ENCODE results near the gene POFUT2.
A peak's percentile ranks its signal among the peaks of the same experiment; 100 is the strongest.

Gene POFUT2

GRCh38 chr21:45282283-45283034 lies 5.2 kb downstream of the POFUT2 start:
- DNase-seq = no peak

GRCh38 chr21:45281411-45282282 lies 6.0 kb downstream of the POFUT2 start:
- peak in 2 of 14 donors; percentile 12 to 50 for DNase-seq

GRCh38 chr21:45280969-45281368 lies 6.7 kb downstream of the POFUT2 start:
- no peak for DNase-seq

DNA sequence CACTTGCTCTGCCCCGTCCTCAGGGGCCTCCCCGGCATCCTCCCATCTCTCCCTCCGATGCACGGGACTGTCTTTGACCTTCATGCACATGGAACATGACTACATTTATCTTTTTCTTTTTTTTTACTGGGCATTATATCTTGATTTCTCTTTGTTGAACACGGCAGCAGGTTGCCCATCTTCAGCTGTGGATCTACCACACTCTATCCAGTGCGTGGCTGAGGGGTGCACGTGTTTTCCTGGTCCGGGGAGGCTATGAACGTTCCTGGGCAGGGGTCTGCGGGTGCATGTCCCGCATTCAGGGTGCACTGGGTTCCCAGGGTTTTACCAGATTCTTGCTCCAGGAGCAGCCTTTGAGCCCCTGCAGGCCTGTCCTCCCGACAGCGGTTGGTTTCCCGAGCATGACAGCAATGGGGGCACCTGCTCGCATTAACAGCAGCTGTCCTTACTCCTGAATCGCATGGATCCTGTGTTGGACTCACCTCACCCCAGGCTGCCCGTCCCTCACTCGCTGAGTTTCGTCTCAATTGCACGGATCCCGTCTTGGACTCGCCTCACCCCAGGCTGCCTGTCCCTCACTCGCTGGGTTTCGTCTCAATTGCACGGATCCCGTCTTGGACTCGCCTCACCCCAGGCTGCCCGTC lies 7.4 kb downstream of the POFUT2 start:
- no peak for DNase-seq

DNA sequence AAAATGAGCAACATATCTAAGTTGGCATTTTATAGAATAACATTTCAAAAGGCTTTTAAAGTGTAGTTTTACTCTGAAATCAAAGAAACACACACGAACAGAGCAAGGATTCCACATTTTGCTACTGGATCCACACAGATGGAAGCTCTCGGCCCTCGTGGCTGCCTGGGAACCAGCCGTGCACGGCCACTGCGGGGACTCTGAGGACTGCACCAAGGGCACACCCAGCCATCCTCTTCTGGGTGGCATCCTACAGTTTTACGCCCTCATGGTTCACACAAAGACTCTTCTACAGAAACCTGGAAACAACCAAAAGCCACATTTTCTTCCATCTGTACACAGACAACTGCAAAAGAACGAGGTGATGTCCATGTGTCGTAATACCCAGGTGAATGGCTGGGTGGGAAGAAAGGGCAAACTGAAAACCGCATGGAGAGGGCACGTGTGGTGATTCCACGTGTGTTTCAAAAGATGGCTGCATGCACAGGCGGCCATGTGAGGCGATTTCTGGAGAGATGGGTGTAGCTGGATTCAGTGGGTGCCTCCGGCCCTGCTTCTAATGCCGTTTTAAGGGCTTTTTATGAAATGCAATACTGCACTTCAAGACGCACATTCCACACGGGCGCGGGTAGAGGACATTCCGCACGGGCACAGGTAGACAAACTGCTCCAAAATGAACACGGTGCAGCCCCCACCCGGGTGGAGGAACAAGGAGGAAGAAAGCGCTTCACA lies 8.1 kb downstream of the POFUT2 start:
- no peak for DNase-seq

- no peak for DNase-seq
These were observed 9.4 kb downstream of the POFUT2 start for GRCh38 chr21:45278156-45278911.

GRCh38 chr21:45277101-45278045 lies 10.3 kb downstream of the POFUT2 start:
- DNase-seq = no peak

- DNase-seq = no peak
These were observed 11.1 kb downstream of the POFUT2 start for GRCh38 chr21:45276596-45276995.

- no peak for DNase-seq
These were observed 17.3 kb downstream of the POFUT2 start for GRCh38 chr21:45270306-45270821.

GRCh38 chr21:45269861-45270260 lies 17.8 kb downstream of the POFUT2 start:
- DNase-seq = no peak

DNA sequence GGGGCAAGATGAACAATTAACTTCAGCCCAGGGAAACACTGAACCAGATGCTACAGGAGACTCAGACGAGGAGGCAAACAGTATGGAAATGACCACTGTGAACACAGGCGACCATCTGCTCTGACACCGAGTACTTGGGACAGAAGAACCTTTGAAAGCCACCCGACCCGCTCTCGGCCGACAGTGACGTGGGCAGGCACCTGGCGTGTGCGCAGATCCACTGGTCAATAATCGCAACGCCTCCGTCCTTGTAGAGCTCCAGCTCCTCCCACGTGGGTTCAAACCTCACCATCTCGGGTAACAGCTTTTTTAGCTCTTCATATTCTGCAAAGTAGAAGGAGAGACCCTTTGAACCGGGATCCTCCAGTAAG lies 20.3 kb downstream of the POFUT2 start:
- DNase-seq = no peak

DNA sequence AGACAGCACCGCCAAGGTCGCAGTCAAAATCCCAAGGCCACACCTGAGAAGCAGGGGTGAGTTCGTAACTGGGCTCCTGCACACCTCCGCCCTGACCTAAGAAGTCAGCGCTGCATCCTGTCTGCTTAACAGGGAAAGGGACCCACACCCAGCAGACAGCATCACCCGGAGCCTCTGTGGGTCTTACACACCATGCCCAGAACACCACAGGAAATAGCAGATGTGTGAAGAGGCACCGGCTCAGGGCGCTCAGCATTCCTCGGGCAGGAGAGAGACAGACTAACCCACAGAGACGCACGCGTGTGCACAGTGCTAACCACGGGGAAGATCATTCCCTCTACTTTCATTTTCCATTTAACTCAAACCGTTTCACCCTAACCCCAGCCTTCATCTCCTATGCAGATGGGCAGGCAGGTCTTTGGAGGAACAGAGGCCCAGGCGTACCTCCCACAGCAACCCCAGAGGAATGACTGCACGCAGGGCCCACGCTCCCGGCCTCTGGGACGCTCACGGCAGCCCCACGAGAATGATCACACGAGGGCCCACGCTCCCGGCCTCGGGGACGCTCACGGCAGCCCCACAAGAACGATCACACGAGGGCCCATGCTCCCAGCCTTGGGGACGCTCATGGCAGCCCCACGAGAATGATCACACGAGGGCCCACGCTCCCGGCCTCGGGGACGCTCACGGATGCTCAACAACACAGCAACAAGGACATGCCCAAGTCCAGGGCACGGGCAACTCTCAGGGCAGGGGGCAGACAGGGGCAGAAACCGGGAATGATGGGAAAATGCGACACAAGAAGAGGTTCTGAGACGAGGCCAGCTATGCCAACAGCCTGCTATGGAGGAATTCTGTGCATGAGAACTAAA lies 20.9 kb downstream of the POFUT2 start:
- DNase-seq = no peak

GRCh38 chr21:45265721-45266517 lies 21.8 kb downstream of the POFUT2 start:
- DNase-seq = no peak

GRCh38 chr21:45264912-45265515 lies 22.7 kb downstream of the POFUT2 start:
- DNase-seq = no peak

DNA sequence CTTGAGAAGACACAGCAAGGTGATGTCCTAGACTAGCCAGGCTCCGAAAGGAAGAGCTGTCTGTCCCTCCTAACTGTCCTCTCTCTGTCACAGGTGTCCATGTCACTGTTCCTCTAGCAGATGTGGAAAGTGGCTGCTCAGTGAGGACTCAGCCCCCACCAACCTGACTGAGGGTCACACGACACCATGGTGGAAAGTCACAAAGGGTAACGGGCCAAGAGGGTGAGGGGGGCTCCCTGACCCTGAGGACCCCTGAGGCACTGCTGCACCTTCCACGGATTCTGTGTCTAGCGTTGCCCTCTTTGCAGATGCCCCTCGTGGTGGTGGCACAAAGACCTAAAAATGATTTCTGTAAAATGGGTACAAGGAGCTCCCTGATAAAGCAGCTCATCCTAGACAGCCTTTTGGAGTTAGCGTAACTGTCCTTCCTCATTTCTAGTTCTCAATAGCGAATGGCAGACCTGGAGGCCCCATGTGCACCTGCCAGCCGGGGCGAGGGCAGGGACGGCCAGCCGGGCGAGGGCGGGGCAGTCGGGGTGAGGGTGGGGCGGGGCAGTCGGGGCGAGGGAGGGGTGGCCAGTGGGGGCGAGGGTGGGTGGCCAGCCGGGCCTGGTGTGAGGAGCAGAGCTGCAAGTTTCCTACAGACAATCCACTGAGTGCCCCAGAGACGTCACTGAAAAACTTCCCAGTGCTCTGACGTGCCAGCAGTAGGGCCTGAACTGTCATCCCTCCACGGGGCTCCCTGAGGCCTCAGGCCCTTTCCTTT lies 23.4 kb downstream of the POFUT2 start:
- no peak for DNase-seq

DNA sequence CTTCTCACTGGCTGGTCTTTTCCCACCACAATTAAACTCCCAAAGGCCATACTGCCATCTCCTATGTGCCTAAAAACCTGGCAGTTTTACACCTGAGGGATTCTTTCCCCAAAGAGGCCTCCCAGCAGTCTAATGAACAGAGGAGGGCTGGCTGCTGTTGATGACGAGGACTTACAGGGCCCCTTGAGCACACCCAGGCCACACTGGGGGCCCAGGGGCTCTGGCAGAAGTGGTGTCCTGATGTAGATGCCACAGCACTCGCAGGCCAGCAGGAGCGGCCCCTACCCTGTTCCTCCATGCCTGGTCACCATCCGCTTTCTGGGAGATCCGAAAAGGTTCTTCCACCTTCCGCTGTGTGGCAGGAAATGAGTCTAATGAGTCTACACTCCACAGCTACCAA lies 24.2 kb downstream of the POFUT2 start:
- DNase-seq = no peak

- DNase-seq = no peak
These were observed 25.1 kb downstream of the POFUT2 start for GRCh38 chr21:45262616-45263015.

Data from C1 segment of cervical spinal cord (tissue), 14 donors.